ENCODE measurements around the gene TRAPPC10.

The TRAPPC10 gene

DNA sequence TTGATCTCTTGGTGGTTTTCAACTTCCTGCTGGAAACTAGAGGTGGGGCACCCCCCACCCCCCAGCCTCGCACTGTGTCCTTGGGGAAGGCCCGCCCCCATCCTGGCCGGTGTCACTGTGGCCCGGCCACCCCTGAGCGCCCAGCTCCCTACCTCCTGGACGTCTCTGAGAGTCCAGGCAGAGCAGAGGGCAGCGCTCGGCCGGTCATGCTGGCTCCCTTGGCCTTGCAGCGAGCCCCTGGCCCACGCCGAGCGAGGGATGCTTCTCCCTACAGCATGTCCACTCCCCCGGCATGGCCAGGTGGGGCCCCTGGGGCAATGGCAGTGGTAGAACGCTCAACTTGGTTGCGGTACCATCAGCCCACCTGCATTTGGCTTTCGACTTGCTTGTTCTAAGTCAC is 28.7 kb upstream of the TRAPPC10 start:
- DNase-seq (ENCODE audit: low spot score), result no peak

DNA sequence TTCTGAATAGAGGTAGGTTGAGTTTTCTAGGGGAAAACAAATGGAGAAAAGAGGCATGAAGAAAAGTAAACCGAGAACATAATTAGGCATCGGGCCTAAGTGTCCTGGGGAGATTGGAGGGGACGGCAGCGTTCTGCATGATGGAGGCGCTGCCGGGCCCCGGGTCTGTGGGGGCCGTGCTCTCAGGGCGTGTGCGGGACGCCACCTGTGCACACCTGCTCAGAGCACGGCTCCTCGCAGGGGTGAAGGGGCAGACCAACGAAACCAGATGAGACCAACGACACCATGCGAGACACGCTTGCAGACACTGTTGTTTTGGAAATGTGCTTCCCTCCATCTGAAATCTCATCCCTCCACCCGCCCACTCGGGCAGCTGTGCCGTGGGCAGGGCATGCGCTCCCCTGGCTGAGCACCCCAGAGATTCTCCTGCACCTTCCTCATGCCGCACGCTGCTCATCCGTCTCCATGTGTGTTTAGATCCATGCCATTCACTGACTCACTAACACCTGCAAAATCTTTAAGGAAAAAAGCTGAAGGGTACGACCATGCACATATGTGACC is 28.2 kb upstream of the TRAPPC10 start:
- DNase-seq (ENCODE audit: low spot score), result no peak

- DNase-seq (ENCODE audit: low spot score), result no peak
Measured at GRCh38 chr21:43984905-43985689, 27.0 kb upstream of the TRAPPC10 start.

DNA sequence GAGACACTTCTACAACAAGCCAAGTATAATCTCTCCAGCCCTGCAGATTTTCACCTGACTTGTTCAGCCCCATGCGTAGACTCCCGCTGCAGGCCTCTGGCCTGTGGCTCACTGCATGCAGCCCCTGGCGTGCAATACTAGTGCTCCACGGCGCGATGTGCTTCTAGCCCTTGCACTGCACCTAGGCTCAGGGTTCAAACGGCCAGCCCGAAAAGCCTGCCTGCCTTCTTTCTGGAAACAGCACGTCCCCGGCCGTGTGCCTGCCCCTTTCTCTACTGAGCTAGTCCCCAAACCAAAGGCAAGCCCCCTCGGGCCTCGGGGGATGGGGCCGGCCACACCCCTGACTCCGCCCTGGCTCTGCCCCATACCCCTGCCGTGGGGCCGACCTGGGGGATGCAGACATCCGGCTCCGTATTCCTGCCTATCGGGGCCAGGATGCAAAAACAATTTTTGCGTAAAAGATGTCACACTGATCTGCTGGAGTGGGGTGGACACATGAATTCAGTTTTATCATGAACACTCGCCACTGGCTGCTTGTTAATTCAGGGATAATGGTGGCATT is 26.3 kb upstream of the TRAPPC10 start:
- DNase-seq (ENCODE audit: low spot score), result no peak

GRCh38 chr21:43986544-43987451 is 25.3 kb upstream of the TRAPPC10 start:
- DNase-seq (ENCODE audit: low spot score), result no peak

DNA sequence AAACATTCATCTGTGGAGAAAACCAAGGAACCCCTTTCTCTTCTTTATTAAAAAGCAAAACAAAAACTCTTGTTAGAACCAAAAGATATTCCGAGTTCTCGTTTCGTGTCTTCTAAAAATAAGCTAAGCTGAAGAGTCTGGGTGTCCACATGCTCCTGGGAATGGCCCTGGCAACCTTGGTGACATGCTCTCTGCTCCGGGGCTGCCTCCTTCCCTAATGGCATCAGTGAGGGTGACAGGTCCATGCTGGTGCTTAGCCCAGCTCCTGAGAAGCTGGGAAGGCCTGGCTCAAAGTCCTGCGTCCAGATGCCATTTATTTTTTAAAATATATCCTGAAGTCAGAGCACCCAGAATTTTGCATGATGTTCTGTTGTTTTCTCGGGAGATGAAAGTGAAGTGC is 24.6 kb upstream of the TRAPPC10 start:
- DNase-seq (ENCODE audit: low spot score), result no peak

DNA sequence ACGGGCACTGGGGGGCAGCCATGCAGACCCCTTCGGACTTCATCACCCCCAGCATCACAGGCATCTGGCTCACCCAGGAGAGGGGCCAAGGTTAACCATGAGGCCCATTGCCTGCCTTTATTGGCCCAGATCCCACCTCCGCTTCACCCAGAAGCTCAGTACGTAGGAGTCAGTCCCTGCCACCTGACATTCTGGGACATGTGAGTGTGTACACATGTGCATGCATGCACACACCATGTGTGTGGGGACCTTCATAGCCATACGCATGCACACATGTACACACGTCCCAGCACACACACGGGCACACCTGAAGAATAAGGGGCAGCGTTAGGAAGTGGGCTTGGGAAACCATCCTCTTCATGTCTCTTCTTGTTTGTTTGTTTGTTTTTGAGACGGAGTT is 24.1 kb upstream of the TRAPPC10 start:
- DNase-seq (ENCODE audit: low spot score), result no peak

DNA sequence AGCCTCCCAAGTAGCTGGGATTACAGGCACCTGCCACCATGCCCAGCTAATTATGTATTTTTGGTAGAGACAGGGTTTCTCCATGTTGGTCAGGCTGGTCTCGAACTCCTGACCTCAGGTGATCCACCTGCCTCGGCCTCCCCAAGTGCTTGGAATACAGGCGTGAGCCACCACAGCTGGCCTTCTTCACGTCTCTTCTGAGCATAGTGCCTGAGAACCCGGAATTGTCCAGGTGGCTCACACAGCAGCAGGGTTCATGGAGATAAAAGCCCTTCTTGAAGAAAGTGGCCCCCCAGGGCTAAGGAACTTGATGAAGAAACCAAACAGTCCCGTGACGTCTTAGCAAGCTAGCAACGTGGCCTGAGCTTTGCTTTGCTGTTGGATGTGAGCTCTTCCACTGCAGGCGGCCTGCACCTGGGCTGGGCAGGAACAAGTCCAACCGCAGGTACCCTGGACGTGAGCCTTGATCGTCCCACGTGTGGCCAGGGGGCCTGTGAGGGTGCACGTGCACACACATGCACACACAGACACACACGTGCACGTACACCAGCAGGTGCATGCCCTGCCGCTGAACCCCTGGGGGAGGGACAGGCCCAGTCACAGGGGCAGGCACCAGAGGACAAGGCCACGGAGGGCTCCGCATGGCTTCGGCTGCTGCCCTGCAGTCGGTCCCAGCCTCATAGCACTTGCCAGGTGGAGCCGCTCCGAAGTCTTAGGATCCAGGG is 23.4 kb upstream of the TRAPPC10 start:
- DNase-seq (ENCODE audit: low spot score), result no peak

- no peak for DNase-seq (ENCODE audit: low spot score)
Measured at GRCh38 chr21:43989401-43989800, 22.7 kb upstream of the TRAPPC10 start.

- DNase-seq (ENCODE audit: low spot score), result no peak
Measured at GRCh38 chr21:43991447-43991991, 20.6 kb upstream of the TRAPPC10 start.

DNA sequence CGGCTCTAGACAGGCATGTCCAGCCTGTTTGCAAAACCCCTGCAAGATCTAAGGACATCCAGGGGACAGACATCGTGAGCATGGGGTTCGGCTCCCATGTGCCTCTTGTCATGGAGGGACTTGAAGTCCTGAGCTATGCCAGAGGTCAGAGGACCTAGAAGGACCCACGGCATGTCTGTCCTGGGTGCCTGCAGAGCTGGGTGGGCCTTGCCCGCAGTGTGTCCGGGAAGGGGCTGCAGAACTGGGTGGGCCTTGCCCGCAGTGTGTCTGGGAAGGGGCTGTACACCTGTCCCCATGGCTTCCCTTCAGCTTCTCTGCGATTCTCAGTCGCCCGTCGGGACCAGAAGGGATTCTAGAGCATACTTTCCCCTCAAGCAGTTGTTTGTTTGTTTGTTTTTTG is 20.0 kb upstream of the TRAPPC10 start:
- DNase-seq (ENCODE audit: low spot score), result no peak

DNA sequence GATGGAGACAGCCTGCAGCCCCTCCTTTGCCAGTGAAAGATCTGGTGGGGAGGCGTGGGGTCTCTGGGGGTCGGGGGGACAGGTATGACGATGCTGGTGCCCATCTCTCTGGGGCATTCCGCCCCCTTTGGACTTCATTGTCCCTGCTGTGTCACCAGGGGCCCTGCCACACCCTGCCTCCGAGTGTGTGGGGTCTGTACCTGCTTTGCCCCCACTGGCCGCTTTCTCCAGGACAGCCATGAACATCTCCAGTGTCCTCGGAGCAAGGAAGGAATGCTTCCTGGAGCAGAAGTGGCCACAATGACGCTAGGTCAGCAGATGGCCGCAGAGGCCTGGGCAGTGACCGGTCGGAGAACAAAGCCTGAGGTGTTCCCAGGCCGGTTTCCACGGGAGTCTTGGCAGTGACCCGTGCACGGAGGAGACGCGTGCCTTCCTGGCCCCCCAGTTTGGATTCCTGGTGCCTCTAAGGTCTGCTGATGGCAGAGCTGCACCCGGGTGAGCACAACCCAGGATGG is 18.6 kb upstream of the TRAPPC10 start:
- DNase-seq (ENCODE audit: low spot score), result no peak

DNA sequence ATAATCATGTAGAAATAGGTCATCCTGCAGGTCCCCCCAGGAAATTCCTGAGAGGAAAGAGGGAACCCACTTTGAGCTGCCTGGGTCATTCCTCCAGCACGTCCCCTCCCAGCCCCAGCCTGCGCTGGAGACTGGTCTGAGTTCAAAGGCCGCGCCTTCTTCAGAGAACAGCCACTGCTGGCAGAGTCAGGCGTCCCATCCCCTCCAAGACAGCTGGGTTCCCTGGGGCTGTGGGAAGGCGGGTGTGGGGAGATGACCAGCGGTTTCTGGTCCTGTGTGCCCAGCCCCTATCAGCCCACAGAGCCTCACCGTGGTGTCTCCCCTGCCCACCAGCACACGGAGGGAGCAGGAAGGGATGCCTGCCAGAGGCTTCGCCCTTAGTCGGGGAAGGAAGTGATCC is 18.0 kb upstream of the TRAPPC10 start:
- DNase-seq (ENCODE audit: low spot score), result no peak

DNA sequence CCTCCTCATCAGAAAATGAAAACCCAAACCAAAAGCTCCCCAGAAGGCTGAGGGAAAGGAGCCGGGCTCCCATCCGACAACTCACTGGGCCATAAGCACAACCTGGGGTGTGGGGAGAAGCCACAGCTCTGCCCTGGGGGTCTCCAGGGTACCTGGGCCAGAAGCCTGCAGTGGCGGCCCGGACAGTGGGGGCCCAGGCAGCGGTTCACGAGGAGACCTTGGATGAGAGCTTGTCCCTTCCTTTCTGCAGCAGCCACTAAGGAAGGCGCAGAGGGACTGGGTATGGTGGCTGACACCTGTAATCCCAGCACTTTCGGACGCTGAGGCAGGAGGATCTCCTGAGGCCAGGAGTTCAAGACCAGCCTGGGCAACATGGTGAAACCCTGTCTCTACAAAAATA is 17.5 kb upstream of the TRAPPC10 start:
- no peak for DNase-seq (ENCODE audit: low spot score)

- no peak for DNase-seq (ENCODE audit: low spot score)
Measured at GRCh38 chr21:43995521-43996105, 16.5 kb upstream of the TRAPPC10 start.

DNA sequence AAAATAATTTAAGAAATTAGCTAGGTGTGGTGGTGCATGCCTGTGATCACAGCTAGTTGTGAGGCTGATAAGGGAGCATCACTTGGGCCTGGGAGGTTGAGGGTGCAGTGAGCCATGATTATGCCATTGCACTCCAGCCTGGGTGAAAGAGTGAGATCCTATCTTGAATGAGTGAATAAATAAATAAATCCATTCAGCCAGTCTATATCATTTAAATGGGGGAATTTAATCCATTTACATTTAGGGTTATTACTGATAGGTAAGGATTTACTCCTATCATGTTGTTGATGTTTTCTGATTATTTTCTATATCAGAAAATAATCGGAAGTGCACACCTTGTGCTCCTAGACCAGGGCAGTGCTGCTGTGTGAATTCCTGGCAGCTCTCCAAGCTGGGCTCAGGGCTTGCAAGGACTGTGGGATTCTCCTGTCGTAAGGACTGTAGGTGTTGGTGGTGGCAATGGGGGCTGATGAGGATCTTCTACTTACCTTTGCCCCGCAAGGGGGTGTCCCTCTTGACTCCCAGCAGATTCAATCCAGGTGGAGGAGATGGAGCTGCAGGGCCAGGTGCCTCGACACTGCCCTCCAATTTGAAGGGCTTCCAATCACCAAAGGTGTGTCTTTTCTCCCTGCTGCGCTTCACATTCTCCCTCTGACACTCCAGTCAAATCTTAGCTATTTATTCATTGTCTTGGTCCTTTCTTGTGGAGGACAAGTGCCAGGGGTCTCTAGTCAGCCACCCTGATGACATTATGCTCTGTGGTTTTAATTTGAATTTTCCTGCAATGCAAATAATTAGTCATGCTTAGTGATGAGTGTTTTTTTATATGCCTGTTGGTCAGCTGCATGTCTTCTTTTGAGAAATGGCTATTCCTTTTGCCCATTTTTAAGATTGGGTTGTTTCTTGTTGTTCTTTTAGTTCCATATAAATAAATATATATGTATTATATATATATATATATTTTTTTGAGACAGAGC is 14.1 kb upstream of the TRAPPC10 start:
- DNase-seq (ENCODE audit: low spot score), result no peak

- DNase-seq (ENCODE audit: low spot score), result no peak
Measured at GRCh38 chr21:44000360-44000759, 11.7 kb upstream of the TRAPPC10 start.

- no peak for DNase-seq (ENCODE audit: low spot score)
Measured at GRCh38 chr21:44002511-44002910, 9.6 kb upstream of the TRAPPC10 start.

GRCh38 chr21:44003307-44003966 is 8.7 kb upstream of the TRAPPC10 start:
- no peak for DNase-seq (ENCODE audit: low spot score)
